ENCODE data around the gene IPO11.

- no peak for TF ChIP-seq EZH2 (IDR thresholded peaks at IDR 0.05; ENCODE audit: low read depth)
- TF ChIP-seq CTCF (conservative IDR thresholded peaks at IDR 0.05): no peak
Measured at GRCh38 chr5:62620761-62621160, 208.2 kb downstream of the IPO11 start.
